EH (cell line): ENCODE results near the gene HEPH.
"Not testable (repeated sequence)": the region's sequence is repeated elsewhere in the genome, so short reads cannot be mapped to it uniquely, and the experiment has no call there.

Experiments used
- DNase-seq: peaks from one replicate; pipeline ENCODE4 v3.0.0-alpha.2; 2015; ENCODE audit warnings: low read depth

HEPH gene

DNA sequence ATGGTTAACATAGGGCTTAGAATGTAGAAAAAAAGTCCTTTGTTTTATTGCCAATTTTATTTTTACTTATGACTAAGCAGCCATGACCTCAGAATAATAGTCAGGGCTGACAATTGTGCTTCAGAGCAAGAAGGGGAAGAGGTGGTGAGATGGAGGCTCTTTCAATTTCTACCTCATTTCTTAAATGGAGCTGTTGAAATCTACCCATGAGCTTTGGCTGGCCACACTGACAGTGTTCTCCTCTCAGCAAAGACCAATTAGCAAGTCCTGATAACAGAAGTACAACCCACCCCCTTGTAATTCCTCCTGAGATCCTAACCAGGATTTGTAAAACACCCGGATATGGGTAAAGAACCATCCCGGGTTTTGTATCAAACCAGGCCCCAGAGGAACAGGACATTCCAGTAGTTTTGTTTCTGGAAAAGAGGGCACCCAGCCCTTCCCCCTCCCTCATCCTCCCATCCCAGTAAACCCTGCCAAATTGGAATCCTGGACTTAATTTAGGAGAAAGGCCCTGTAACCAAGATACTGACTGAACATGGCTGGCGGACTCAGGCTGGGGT, at the start of gene HEPH:
Gene HEPH (plus strand): TSS at position 399 of the 563 bp plus-strand sequence. CDS start 6,324 bp downstream, outside the sequence.
- peak; percentile 2 for DNase-seq

GRCh38 chrX:66118722-66119121, 45.3 kb upstream of the HEPH start:
- not testable (repeated sequence) for DNase-seq

- not testable (repeated sequence) for DNase-seq
Observed at GRCh38 chrX:66121354-66121753, 42.7 kb upstream of the HEPH start.

GRCh38 chrX:66126662-66127061, 37.4 kb upstream of the HEPH start:
- no peak for DNase-seq

DNA sequence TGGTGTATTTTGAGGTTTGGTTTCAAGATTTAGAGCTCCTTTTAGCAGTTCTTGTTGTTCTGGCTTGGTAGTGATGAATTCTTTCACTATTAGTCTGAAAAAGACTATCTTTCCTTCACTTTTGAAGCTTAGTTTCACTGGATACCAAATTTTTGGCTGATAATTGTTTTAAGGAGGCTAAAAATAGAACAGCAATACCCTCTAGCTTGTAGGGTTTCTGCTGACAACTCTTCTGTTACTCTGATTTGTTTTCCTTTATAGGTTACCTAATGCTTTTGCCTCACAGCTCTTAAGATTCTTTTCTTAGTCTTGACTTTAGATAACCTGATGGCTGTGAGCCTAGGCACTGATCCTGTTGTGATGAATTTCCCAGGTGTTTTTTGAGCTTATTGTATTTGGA, 33.6 kb upstream of the HEPH start:
- no peak for DNase-seq

DNA sequence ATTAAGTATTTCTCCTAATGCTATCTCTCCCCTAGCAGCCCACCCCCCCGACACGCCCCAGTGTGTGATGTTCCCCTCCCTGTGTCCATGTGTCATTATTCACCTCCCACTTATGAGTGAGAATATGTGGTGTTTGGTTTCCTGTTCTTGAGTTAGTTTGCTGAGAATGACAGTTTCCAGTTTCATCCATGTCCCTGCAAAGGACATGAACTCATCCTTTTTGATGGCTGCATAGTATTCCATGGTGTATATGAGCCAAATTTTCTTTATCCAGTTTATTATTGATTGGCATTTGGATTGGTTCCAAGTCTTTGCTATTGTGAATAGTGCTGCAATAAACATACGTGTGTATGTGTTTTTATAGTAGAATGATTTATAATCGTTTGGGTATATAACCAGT, 28.8 kb upstream of the HEPH start:
- DNase-seq = not testable (repeated sequence)

GRCh38 chrX:66142351-66142750, 21.7 kb upstream of the HEPH start:
- no peak for DNase-seq

DNA sequence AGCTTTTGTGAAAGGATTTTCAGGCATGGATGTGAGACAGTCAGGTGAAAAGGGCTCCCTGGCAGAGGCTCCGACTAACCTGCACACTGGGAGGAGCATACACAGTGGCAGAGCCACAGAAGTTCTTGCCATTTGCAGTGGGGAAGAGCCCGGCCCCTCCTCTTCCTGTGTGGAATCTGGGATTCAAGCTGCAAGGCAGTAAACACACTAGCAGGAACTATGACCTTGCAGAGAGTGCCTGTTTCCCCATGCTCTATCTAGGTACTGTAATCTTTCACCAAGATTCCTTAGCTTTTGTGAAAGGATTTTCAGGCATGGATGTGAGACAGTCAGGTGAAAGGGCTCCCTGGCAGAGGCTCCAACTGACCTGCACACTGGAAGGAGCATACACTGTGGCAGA, 19.8 kb upstream of the HEPH start:
- DNase-seq = no peak

DNA sequence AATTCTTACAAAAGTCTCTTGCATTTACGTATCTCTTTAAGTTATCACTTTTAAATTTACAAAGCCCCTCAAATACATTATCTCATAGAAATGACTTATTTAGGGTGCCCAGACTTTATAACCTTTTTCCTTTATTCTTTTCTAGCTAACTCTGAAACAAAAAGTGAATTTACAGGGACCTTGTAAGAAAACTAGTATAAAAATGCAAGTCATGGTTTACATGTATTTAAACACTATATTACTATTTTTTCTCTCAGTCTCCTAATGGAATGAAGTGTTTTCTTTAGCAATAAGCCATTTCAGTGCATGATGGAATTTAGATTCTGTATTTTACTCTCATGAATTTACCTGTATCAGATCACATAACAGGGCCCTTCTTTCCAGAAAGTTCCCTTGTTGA, 14.5 kb upstream of the HEPH start:
- DNase-seq = no peak

GRCh38 chrX:66150163-66150562, 13.9 kb upstream of the HEPH start:
- DNase-seq = no peak

GRCh38 chrX:66162331-66162822, 1.7 kb upstream of the HEPH start:
- DNase-seq = no peak

GRCh38 chrX:66163447-66163846, 600 bp upstream of the HEPH start:
- DNase-seq = no peak

DNA sequence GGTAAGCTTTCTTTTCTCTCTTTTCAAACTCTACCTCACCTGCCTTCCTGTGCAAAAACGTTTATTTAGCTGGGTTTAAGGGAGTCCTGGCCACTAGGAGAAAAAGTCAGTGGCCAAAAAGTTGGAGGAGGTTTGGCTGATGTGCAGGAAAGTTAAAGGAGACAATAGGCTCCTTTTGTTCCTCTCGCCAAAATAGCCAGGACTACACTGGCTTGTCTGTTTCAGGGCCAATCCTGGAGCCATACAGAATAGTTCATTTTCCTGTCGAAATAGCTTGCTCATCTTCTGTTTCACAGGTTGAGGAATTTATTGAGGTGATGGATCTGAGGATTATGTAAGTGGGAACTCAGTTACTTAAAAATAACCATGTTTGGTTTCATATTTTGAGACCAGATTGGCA, 423 bp downstream of the HEPH start:
- no peak for DNase-seq

GRCh38 chrX:66164931-66165330, 884 bp downstream of the HEPH start:
- DNase-seq = no peak

DNA sequence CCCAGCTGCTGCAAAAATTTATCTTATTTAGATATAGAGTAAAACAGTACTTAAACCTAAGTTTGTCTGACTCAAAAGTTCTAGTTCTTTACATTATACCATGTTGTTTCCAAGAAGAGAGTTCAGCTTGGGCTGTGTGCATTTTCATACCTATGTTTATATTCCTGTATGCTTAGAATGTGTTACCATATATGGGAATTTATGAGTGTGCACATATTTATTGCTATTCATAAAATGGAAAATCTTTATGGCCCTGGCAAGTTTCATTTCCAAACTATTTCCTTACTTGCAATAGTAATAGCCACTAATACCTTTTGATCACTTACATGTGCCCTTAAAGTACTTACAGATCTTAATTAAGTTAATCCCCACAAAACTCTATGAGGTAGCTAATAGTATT, 2.6 kb downstream of the HEPH start:
- DNase-seq = no peak

GRCh38 chrX:66167431-66167830, 3.4 kb downstream of the HEPH start:
- no peak for DNase-seq

DNA sequence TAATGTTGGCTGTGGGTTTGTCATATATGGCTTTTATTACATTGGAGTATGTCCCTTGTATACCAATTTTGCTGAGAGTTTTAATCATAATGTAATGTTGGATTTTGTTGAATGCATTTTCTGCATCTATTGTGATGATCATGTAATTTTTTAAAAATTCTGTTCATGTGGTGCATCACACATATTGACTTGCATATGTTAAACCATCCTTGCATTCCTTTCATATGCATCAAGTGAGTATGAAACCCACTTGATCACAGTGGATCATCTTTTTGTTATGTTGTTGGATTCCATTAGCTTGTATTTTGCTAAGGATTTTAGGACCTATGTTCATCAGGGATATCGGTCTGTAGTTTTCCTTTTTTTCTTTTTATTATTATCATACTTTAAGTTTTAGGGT, 12.1 kb downstream of the HEPH start:
- DNase-seq = no peak

GRCh38 chrX:66191563-66191962, 27.5 kb downstream of the HEPH start:
- DNase-seq = no peak

DNA sequence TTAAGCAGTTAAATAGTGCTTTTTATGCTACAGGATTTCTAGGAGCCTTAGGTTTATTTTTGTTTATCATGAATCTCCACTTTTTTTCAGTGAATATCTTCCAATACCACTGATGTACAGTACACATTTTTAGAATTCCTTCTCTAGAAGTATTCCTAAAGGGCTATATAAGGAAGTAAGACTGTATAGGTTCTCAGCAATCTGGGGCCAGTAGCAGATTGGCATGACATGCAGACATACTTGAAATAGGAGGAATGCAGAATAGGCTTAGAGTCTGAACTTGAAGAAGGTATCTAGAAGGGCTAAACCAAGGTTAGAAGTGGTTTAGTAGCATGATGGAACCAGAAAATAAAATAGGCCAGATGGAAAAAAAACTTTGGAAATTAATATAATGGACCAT, 29.8 kb downstream of the HEPH start:
- no peak for DNase-seq

GRCh38 chrX:66200050-66200664, 36.1 kb downstream of the HEPH start:
- peak; percentile 0 for DNase-seq

DNA sequence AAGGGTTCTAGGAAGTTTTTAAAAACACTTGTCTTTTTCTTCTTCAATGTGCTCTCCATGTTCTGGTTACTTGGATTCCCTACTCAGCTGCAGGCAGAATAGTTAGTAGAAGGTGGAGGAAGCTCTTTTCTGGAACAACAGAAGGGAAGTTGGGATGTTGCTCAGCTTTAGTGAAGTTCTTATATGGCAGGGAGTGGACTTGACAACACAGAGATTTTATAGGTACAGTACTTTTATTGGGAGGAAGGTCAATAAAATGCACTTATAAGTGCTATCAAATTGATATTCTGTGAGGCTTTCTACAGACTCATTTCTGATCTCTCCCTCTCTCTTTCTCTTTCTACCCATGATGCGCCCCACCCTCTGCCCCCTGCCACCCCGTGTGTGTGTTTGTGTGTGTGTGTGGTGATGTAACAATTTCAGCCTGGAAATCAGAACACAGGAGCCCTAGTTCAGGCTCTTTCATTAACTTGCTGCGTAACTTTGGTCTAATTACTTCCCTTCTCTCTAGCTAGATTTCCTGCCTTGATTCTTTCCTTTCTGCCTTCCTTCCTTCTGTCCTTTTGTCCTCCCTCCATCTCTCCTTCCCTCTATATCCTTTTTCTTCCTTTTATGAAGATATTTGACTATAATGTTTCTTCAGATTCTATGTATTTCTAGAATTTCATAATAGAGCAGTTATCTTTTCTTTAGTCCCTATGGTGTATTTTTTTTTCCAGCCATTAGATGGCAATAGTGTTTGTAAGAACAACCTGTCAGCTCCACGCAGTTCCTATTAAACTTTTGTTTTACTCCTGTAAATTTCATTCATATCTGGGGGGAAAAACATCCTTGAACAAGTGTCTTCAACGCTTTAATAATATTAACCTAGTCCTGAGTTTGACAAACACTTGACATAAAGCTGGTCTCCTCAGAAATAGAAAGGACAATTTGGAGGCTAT, 37.1 kb downstream of the HEPH start:
- peak; percentile 12 for DNase-seq

DNA sequence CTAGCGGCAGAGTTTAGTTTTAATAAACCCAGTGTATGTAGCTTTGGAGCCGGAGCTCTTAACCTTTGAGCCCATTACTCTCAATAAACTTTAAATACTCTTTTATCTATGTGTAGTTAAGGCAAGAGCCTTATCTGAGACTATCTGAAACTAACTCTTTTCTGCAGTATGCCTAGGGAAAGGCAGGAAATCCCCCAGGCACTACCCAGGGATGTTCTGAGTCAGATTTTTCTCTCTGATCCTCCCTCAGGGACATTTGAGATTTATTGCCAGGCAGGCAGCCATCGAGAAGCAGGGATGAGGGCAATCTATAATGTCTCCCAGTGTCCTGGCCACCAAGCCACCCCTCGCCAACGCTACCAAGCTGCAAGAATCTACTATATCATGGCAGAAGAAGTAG, 39.1 kb downstream of the HEPH start:
- DNase-seq = no peak

- no peak for DNase-seq
Observed at GRCh38 chrX:66221856-66222255, 57.8 kb downstream of the HEPH start.
